Esophagus squamous epithelium (tissue), 4 donors: Measurements from ENCODE around the gene ETFRF1.

Experiments used
- CTCF ChIP-seq, 6 experiments: fragments of 450-650 bp in 4 of 6; fragments of 200-600 bp in 2 of 6; sonication (generic) in 2 of 6; IDR thresholded peaks; one replicate each; pipeline ENCODE4 v1.5.1; 2016 to 2019; ENCODE audit warnings: antibody characterized with exemption in 6 of 6, mild to moderate bottlenecking in 4 of 6, moderate library complexity in 4 of 6
- POLR2A ChIP-seq, 4 donors: fragments of 450-650 bp; IDR thresholded peaks; one replicate each; pipeline ENCODE4 v1.6.1; 2017; ENCODE audit warnings: antibody characterized with exemption in 4 of 4, mild to moderate bottlenecking in 4 of 4, moderate library complexity in 3 of 4

- TF ChIP-seq CTCF (IDR thresholded peaks at IDR 0.05) (no peak), POLR2A (IDR thresholded peaks at IDR 0.05) (no peak)
Measured at GRCh38 chr12:25213338-25213737, 18.3 kb downstream of the ETFRF1 start.
